ENCODE results near the gene CCDC152. TPM values are rescaled to one million over a fixed set of nuclear protein-coding genes. Genes with fewer than 3 reads are reported as not detected.

Gene CCDC152
- total RNA-seq, 1 experiment from 2014 or later: 0.13 TPM

DNA sequence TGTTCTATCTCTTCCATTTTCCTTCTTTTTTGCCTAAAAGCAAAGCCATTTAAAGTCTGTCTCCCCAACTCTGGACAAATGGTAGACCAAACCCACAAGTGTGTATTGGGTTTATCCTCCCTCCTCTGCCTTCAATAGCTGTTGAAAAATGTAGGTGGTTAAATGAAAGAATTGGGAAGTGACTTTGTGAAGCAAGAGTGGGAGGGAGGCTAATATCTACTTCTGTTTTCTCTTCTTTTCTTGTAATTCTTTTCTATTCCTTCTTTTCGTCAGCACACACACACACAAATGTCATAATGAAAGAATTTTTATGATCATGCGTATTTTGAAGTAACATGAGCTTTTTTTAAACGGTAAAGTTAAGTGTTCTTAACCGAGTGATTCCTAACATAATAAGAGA is 3.8 kb downstream of the CCDC152 start:
- H3K9me3 ChIP-seq (ENCODE audit: control insufficient read depth, low read depth, low read length): no peaks in the 10 kb centered on the region
- H2BK12ac ChIP-seq (ENCODE audit: insufficient read length, low read depth, low read length): no peak overlapping the region
- H3K36me3 Mint-ChIP-seq (ENCODE audit: insufficient read depth in 1 of 3, low read depth in 3 of 3): no peaks in the 10 kb centered on the region
- no peaks in the 10 kb centered on the region for H3K23me2 ChIP-seq (ENCODE audit: insufficient read length, low read depth, low read length, poor library complexity, severe bottlenecking)
- H2BK20ac ChIP-seq (ENCODE audit: low read depth, low read length, poor library complexity, severe bottlenecking): no peak overlapping the region
- no peak overlapping the region for H2BK5ac ChIP-seq (ENCODE audit: insufficient read length, low read length)
- H4K8ac ChIP-seq (replicated peaks; ENCODE audit: insufficient read length, low read depth, low read length): no peak overlapping the region
- no peak overlapping the region for H4K5ac ChIP-seq (ENCODE audit: insufficient read length, low read depth, low read length)
- H3K9me3 Mint-ChIP-seq: no peaks in the 10 kb centered on the region
- H3K27me3 Mint-ChIP-seq (ENCODE audit: low read depth): no peaks in the 10 kb centered on the region
- H3K4me1 Mint-ChIP-seq: peaks cover 19 to 20% of the 10 kb centered on the region in 2 experiments
- no peak overlapping the region for H3T11ph ChIP-seq (ENCODE audit: low read length)
- no peaks in the 10 kb centered on the region for H3K27me3 ChIP-seq (ENCODE audit: insufficient read depth, low read length)
- no peak overlapping the region for H2BK15ac ChIP-seq (ENCODE audit: low read depth, low read length)
- no peak overlapping the region for H3K4me2 ChIP-seq (ENCODE audit: insufficient read depth, insufficient read length, low read length)
- no peak overlapping the region for H3K27ac ChIP-seq (ENCODE audit: insufficient read length, low read depth, low read length)
- 0 out of 2 replicates have a peak, but pooled peaks cover 2% of the 10 kb centered on the region for H3K4me1 ChIP-seq (ENCODE audit: insufficient read depth, low read length)
- H3K79me1 ChIP-seq (ENCODE audit: insufficient read depth, low read depth, low read length, poor library complexity, severe bottlenecking): no peaks in the 10 kb centered on the region
- no peak overlapping the region for H3K56ac ChIP-seq (ENCODE audit: insufficient read length, low read depth, low read length)
- no CpG with 5 or more reads among the region's 4 CpGs for WGBS (ENCODE audit: extremely low coverage, insufficient read length, low lambda C conversion rate)
- no peak overlapping the region for H3K4me3 Mint-ChIP-seq
- no peak overlapping the region for H3K4ac ChIP-seq (ENCODE audit: low read depth, low read length)
- no peak overlapping the region for H3K14ac ChIP-seq (ENCODE audit: insufficient read depth, low read length)
- no peak overlapping the region for H3K27ac Mint-ChIP-seq
- no peak for DNase-seq
- TF ChIP-seq, protein P1, sequence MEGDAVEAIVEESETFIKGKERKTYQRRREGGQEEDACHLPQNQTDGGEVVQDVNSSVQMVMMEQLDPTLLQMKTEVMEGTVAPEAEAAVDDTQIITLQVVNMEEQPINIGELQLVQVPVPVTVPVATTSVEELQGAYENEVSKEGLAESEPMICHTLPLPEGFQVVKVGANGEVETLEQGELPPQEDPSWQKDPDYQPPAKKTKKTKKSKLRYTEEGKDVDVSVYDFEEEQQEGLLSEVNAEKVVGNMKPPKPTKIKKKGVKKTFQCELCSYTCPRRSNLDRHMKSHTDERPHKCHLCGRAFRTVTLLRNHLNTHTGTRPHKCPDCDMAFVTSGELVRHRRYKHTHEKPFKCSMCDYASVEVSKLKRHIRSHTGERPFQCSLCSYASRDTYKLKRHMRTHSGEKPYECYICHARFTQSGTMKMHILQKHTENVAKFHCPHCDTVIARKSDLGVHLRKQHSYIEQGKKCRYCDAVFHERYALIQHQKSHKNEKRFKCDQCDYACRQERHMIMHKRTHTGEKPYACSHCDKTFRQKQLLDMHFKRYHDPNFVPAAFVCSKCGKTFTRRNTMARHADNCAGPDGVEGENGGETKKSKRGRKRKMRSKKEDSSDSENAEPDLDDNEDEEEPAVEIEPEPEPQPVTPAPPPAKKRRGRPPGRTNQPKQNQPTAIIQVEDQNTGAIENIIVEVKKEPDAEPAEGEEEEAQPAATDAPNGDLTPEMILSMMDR (conservative IDR thresholded peaks at IDR 0.05): no peak
- H2AK5ac ChIP-seq (ENCODE audit: insufficient read length, low read length): no peak overlapping the region
- no peaks in the 10 kb centered on the region for H4K20me1 ChIP-seq (ENCODE audit: control insufficient read depth, insufficient read depth, insufficient read length)
- H3K9ac ChIP-seq (ENCODE audit: extremely low read depth, insufficient read length, low read length): no peak overlapping the region
- no peak overlapping the region for H4K91ac ChIP-seq (ENCODE audit: insufficient read length, low read depth, low read length)
- no peak overlapping the region for H3K18ac ChIP-seq (ENCODE audit: insufficient read length, low read depth, low read length)
- H3K79me2 ChIP-seq (ENCODE audit: insufficient read depth, low read length): no peaks in the 10 kb centered on the region
- no peak overlapping the region for H3K23ac ChIP-seq (ENCODE audit: insufficient read length, low read depth, low read length)
- H2AFZ ChIP-seq (ENCODE audit: low read length): no peak overlapping the region
- H2BK120ac ChIP-seq (ENCODE audit: low read depth, low read length, poor library complexity, severe bottlenecking): no peak overlapping the region
